ENCODE results near the gene REC114.
"Not testable (repeated sequence)": the region's sequence is repeated elsewhere in the genome, so short reads cannot be mapped to it uniquely, and the experiment has no call there.

REC114 gene, protein sequence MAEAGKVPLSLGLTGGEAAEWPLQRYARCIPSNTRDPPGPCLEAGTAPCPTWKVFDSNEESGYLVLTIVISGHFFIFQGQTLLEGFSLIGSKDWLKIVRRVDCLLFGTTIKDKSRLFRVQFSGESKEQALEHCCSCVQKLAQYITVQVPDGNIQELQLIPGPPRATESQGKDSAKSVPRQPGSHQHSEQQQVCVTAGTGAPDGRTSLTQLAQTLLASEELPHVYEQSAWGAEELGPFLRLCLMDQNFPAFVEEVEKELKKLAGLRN

DNA sequence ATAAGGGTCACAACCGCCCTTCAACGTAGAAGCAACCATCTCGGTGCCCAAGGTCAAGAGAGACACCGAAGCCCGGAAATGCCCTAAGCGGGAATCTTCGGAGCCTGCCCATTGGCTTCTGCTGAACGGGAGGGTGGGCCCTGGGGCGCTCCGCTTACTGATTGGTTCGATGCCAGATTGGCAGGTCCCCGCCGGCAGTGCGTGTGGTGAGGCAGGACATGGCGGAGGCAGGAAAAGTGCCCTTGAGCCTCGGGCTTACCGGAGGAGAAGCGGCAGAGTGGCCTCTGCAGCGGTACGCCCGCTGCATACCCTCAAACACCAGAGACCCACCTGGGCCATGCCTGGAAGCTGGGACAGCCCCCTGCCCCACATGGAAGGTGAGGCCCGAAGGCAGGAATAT lies at the start of gene REC114:
Gene REC114, plus strand, starts transcription at position 197 of the 400 bp plus-strand sequence. Its CDS starts 22 bp downstream, at position 219.
- DNase-seq: peak in 1 of 10 donors; percentile 69
- intact Hi-C loops (cut with DNase I): no loop called here

DNA sequence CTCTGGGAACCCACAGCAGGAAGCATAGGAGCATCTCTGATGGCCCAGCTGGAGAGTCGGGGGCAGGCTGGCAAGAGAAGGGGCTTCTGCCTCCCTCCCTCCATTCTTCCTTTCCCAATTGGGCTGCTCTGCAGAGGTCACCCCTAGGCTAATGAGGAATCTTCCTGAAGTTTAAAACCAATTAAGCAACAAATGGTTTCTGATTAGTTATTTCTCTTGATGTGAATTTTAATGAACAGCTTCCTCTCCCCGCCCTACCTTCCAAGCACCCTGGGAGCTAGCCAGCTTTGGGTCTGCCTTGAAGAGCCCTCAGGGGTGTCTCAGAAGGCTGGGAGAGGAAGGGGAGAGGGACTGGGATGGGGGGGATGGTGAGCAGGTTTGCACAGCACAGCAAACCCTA lies 49.6 kb upstream of the REC114 start:
- no peak for DNase-seq
- intact Hi-C loops (cut with DNase I): no loop called here

DNA sequence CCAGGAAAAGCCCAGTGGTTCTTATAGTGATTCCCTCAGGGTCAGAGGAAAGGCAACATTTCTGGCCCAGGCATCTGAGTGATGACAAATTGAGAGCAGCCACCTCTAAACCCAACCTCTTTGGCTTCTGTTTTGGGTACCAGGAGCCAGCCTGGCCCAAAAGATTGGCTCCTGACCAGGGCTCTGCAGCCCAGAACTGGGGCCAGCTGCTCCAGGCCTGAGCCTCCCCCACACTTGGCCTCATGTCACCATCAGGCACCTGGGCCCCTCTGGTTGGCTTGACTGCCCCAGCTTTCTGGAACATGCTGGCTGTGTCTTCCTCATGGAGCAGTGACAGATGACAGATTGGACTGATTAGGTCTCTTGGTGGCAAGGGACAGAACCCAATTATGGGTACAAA lies 48.2 kb upstream of the REC114 start:
- intact Hi-C loops (cut with DNase I): no loop called here
- DNase-seq: no peak

DNA sequence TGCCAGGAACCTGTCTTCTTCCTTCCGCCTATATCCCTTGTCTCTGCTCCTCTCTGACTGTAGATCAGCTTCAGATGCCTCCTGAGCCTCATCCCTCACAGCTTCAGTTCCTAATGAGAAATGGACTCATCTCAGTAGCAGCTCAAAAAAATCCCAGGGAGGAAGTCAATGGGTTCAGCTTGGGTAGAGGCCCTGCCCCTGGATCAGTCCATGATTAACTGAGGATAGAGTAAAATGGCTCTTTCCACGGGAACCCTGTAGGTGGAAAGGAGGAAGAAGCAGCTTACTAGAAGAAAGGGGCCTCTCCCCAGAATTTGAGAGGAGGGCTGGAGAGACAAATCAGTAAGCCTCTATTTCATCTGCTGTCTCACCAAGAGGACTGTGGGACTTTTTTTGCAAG lies 47.3 kb upstream of the REC114 start:
- intact Hi-C loops (cut with DNase I): no loop called here
- no peak for DNase-seq

DNA sequence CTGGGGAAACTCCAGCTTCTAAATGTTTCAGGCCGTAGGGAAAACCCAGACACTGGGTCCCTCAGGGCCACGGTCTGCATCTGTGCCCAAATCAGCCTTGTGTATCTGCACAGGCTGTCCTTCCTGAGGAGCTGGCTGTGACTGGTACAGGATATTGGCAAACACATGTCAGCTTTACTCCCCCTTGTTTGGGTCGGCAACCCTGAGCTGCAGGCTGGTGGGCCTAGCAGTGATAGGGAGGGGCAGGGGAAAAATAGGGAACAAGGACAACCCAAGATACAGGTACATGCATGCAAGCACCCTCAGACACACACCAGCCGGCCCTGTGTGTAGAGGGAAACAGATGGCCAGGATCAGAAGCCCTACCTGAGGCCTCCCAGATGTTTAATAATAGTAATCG lies 45.5 kb upstream of the REC114 start:
- DNase-seq: no peak
- intact Hi-C loops (cut with DNase I): no loop called here

DNA sequence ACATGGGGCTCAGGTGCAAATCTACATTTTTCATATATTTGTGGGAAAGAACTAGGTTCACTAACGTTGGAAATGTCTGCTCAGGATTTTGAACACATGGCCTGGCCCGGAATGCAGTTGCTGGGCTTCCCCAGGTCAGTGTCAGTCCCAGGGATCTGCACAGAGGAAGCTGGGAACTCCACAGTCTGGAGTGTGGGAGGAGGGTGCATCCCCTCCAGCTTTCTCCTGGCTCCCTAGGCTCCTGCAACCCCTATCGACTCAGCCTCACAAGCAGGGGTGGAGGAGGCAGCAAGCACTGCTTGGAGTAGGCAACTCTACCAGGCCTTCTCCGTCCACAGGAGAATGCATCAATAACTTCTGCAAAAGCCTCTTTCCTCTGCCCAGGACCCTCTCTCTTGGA lies 44.1 kb upstream of the REC114 start:
- intact Hi-C loops (cut with DNase I): no loop called here
- no peak for DNase-seq

DNA sequence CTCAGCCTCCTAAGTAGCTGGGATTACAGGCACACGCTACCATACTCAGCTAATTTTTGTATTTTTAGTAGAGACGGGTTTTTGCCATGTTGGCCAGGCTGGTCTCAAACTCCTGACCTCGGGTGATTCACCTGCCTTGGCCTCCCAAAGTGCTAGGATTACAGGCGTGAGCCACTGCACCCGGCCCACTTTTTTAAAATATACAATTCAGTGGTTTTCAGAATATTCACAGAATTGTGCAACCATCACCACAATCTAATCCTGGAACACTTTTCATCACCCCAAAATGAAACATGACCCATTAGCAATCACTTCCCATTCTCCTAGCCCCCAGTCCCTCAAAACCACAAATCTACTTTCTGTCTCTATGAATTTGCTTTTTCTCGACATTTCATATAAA lies 42.7 kb upstream of the REC114 start:
- intact Hi-C loops (cut with DNase I): not testable (repeated sequence)

DNA sequence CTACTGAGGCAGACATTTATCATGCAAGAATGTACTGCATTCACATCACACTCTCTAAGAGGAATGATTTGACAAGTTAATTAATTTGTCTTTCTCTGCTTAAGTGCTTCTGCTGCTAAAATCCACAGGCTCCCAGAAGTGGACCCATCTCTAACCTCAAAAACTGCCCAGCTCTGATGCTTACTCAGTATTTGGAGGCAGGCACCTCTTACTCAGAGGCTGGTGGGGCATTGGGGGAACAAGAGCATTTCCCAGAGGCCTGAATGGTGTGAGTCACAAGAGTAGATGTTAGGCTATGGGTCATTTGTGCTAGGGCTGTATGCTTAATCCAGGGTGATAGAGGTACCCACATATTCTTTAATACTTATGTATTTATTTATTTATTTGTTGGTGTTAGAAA lies 39.8 kb upstream of the REC114 start:
- intact Hi-C loops (cut with DNase I): no loop called here
- DNase-seq: no peak

More for the DNA sequence above, 42.7 kb upstream of the REC114 start:
- DNase-seq: not testable (repeated sequence)

DNA sequence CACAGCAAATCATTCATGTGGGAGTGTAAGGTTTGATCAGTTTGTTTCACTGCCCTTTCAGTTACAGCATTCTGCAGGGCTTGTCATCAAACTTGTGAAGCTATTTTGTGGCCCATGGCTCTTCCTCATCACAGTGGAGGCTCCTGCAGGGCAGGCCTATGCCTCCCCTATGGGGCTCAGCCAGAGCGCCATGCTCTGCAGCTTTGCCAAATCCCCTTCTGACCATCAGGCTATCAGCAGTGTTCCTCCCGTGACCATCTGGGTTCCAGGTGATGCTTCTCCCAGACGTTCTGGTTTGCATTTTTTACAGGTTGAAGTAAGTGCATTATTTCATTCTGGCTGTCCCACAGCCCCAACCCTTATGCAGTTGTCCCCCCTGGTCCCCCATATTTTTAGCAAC lies 28.1 kb upstream of the REC114 start:
- no peak for DNase-seq
- intact Hi-C loops (cut with DNase I): no loop called here

DNA sequence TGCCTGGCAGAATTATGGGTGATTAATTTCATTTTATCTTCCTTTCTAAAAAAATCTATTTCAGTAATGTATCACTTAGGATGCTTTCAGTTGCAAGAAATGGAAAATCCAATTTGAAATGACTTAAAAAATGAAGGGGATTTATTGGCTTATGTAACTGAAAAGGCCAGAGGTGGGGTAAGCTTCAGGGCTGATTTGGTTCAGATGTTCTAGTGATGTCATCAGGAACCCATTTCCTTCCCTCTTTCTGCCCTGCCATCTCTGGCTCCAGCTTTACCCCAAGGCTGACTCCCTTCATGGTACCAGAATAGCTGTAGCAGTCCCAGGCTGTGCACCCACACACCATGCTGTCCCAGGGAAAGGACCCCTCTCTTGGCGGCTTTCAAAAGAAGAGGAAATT lies 18.5 kb upstream of the REC114 start:
- DNase-seq: no peak
- intact Hi-C loops (cut with DNase I): no loop called here

DNA sequence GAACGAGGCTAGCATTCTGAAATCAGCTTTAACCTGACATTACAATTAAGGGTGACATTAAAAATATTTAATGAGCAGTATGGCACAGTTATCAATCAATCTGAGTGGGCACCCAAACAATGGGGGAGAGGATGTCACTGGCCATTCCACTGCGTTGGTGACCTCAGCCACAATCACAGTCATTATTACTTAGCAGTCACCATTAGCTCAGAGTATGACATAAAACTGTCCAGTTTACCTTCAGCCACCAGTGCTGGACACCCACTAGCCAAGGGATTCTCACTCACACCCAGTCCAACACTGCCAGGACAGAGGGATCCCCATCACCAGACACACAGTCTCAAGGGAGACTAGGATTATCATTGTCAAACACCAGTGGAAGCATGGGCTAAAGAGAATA lies 17.5 kb upstream of the REC114 start:
- intact Hi-C loops (cut with DNase I): no loop called here
- DNase-seq: no peak

DNA sequence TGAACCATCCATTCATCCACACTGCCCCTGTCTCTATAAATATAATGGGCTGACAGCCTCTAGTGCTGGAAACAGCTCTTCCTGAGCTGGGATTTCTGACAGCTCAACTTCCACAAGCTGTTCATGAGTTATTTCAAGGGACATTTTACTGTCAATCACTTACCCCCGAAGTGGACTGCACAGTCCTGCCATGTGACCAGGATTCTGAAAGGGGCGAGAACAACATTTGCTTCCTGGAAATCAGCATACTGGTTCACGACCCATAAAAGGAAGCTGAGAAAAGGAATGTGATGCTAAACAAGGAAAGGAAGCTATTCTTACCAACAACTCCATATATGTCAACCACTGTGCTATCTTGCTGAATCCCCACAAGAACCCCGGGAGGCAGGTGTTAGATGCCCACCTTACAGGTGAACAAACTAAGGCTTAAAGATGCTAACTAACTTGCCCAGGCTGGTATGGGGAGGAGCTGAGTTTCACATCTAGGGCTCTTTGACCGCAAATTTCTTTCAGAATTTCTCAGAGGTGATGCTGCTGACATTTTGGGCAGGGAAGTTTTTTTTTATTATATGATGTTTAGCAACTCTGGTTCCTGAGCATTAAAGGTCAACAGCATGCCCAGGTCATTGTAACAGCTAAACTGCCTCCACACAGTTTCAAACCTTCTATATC lies 16.5 kb upstream of the REC114 start:
- intact Hi-C loops (cut with DNase I): no loop called here
- no peak for DNase-seq

DNA sequence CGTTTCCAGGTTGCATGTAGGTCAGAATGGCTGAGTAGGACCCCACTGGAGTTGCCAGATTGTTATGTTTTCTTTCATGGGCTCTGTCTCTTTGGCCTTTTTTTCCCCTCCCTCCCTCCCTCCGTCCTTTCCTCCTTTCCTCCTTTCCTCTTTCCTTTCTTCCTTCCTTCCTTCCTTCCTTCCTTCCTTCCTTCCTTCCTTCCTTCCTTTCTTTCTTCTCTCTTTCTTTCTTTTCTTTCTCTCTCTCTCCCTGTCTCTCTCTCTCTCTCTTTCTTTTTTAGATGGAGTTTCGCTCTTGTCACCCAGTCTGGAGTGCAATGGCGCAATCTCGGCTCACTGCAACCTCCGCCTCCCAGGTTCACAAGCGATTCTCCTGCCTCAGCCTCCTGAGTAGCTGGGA lies 11.6 kb upstream of the REC114 start:
- DNase-seq; intact Hi-C loops (cut with DNase I): not testable (repeated sequence)

DNA sequence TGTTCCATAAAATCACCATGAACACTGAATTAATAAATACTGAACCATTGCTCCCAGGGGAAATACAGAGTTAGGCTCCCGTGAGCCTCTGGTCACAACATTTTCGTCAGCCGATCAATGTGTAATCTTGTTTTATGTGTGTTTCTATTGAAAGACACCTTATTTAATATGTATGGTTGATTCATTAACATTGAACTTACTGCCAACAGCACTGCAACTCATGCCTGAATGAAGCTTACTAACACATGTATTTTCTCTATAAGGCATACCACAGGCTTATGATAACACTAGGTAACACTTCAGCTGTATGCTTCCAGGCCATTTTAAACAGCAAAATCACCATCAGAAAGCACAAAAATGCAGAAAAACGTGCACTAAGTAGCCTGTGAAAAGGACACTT lies 9.1 kb upstream of the REC114 start:
- intact Hi-C loops (cut with DNase I): no loop called here
- no peak for DNase-seq

DNA sequence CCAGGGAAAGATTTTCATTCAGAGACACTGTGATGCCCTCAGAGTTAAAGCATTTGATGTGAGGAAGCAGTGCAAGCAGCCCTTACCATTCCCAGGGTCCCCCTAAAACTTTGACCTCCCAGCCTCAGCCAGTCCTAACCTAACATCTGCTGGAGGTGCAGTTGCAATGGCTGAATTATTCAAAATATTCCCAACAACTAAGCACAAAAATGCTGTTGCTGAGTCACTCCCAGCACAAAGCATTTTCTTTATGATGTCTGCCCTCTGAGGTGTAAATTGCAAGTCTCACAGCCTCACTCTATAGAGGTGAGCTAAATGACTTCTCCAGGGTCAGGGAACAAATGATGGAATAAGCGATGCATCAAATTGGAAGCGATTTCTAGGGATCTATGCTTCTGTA lies 6.4 kb upstream of the REC114 start:
- intact Hi-C loops (cut with DNase I): no loop called here
- DNase-seq: no peak

DNA sequence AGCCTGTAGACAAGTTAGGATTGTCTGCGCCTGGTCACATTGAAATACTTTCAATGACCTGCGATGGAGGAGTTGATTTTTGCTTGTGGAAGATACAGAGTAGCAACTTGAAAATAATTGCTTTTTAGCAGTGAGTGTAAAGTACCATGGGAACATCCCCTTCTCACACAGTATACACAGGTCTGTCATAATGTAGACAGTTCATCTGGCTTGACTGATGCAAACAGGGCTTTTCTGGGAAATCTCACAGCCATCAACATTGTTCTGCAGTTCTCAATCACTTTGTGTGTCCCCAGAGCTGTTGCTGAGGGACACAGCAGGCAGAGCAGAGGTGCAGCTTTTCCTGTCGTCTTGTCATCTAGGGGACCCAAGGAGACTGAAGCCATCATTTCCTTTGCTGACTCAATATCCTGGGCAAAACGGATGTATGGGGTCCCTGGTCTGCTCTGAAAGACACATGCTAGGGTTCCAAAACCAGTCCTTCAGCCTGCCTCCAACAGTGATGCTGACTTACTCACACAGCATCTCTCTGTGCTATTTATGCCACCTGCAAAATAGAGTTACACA lies 5.3 kb upstream of the REC114 start:
- intact Hi-C loops (cut with DNase I): no loop called here
- no peak for DNase-seq

DNA sequence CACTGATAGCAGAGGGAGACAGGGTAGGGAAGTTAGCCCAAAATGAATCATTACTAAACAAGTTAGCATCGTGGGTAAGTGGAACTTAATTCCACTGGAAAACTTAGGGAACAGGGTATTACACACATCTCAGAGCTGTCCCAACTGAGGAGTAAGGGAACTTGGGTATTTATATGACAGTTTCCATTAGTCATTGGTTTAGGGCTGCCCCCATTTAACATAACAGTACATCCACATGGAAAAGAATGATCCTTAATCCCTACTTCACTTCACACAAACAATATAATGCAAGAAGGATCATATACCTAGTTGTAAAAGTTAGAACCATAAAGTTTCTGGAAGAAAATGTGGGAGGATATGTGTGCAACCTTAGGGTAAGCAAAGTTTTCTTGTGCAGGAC lies 4.3 kb upstream of the REC114 start:
- no peak for DNase-seq
- intact Hi-C loops (cut with DNase I): no loop called here

DNA sequence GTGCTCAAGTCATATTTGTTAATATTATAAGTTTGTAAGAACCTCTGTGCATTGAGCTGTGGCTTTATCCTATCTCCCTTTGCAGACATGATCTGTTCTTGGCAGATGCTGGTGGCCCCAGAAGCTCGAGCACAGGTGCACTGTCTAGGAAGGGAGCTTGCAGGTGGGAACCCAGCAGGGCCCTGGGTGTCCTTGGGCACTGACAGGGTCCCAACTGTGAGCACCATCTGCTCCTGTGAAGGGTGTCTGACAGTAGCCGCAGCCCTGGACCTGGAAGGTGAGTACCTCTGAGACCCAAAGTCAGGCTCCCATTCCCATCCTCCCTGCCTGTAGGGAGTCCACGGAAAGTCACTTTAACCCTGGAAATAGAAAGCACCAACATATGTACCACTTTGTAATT lies 2.4 kb upstream of the REC114 start:
- intact Hi-C loops (cut with DNase I): no loop called here
- DNase-seq: no peak

DNA sequence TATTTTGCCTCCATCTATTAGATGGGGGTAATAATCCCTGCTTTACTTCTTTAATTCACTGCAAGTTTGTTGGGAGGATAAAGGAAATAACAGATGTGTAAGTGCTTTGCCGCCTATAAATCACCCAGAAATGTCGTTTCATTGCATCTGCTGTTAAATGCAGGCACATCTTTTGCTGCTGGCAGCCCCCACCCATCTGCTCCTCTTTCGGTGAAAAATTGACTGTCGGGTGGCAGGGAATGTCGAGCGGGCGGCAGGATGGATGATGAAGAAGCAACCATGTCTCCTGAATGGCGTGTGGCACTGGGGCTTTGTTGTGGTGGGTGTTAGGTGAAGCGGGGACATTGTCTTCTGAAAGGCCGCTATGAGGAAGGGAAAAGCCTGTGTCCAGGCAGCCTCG lies 543 bp upstream of the REC114 start:
- intact Hi-C loops (cut with DNase I): no loop called here
- DNase-seq: peak in 1 of 10 donors; percentile 79

DNA sequence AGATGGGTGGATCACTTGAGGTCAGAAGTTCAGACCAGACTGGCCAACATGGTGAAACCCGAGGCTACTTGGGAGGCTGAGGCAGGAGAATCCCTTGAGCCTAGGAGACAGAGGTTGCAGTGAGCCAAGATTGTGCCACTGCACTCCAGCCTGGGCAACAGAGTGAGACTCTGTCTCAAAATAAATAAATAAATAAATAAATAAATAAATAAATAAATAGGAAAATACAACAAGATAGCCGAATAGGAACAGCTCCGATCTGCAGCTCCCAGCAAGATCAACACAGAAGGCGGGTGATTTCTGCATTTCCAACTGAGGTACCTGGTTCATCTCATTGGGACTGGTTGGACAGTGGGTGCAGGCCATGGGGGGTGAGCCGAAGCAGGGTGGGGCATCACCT lies 4.5 kb downstream of the REC114 start:
- intact Hi-C loops (cut with DNase I); DNase-seq: not testable (repeated sequence)

DNA sequence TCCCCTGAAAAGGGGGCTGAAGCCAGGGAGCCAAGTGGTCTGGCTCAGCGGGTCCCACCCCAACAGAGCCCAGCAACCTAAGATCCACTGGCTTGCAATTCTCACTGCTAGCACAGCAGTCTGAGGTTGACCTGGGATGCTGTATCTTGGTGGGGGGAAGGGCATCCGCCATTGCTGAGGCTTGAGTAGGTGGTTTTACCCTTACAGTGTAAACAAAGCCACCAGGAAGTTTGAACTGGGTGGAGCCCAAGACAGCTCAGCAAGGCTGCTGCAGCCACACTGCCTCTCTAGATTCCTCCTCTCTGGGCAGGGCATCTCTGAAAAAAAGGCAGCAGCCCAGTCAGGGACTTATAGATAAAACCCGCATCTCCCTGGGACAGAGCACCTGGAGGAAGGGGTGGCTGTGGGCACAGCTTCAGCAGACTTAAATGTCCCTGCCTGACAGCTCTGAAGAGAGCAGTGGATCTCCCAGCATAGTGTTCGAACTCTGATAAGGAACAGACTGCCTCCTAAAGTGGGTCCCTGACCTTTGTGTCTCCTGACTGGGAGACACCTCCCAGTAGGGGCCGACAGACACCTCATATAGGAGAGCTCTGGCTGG lies 5.3 kb downstream of the REC114 start:
- DNase-seq; intact Hi-C loops (cut with DNase I): not testable (repeated sequence)

DNA sequence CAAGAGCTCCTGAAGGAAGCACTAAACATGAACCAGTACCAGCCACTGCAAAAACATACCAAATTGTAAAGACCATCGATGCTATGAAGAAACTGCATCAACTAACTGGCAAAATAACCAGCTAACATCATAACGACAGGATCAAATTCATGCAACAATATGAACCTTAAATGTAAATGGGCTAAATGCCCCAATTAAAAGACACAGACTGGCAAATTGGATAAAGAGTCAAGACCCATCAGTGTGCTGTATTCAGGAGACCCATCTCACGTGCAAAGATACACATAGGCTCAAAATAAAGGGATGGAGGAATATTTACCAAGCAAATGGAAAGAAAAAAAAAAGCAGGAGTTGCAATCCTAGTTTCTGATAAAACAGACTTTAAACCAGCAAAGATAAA lies 7.0 kb downstream of the REC114 start:
- intact Hi-C loops (cut with DNase I); DNase-seq: not testable (repeated sequence)

All from posterior cingulate gyrus (tissue), 11 donors.